Uterus (tissue), 2 donors: ENCODE measurements around the gene RGS9.
"Not testable (repeated sequence)": the region's sequence is repeated elsewhere in the genome, so short reads cannot be mapped to it uniquely, and the experiment has no call there.

Experiments
- POLR2A ChIP-seq, 2 donors: fragments of 450-650 bp; IDR thresholded peaks; one replicate each; pipeline ENCODE4 v1.6.1; 2016; ENCODE audit warnings: antibody characterized with exemption in 2 of 2, mild to moderate bottlenecking in 1 of 2, moderate library complexity in 1 of 2
- TF ChIP-seq, protein P1 (sequence below), 4 experiments: fragments of 200-600 bp in 2 of 4; fragments of 450-650 bp in 2 of 4; sonication (generic) in 2 of 4; IDR thresholded peaks; one replicate each; pipeline ENCODE4 v1.5.1; 2016 to 2019; ENCODE audit warnings: antibody characterized with exemption in 4 of 4, mild to moderate bottlenecking in 2 of 4, moderate library complexity in 1 of 4

DNA sequence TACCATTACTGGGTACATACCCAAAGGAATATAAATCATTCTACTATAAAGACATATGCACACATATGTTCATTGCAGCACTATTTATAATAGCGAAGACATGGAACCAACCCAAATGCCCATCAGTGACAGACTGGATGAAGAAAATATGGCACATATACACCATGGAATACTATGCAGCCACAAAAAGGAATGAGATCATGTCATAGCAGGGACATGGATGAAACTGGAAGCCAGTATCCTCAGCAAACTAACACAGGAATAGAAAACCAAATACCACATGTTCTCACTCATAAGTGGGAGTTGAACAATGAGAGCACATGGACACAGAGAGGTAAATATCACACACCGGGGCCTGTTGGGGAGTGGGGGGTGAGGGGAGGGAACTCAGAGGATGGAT lies 40.8 kb upstream of the RGS9 start:
- TF ChIP-seq, protein P1, sequence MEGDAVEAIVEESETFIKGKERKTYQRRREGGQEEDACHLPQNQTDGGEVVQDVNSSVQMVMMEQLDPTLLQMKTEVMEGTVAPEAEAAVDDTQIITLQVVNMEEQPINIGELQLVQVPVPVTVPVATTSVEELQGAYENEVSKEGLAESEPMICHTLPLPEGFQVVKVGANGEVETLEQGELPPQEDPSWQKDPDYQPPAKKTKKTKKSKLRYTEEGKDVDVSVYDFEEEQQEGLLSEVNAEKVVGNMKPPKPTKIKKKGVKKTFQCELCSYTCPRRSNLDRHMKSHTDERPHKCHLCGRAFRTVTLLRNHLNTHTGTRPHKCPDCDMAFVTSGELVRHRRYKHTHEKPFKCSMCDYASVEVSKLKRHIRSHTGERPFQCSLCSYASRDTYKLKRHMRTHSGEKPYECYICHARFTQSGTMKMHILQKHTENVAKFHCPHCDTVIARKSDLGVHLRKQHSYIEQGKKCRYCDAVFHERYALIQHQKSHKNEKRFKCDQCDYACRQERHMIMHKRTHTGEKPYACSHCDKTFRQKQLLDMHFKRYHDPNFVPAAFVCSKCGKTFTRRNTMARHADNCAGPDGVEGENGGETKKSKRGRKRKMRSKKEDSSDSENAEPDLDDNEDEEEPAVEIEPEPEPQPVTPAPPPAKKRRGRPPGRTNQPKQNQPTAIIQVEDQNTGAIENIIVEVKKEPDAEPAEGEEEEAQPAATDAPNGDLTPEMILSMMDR (IDR thresholded peaks at IDR 0.05) = not testable (repeated sequence)
- not testable (repeated sequence) for TF ChIP-seq POLR2A (IDR thresholded peaks at IDR 0.05)
